HepG2 (cell line): ENCODE data around the gene TOE1. TPM values are rescaled to one million over a fixed set of nuclear protein-coding genes. Genes with fewer than 3 reads are reported as not detected.
A peak's percentile ranks its signal among the peaks of the same experiment; 100 is the strongest.

Source experiments
- ATF4 ChIP-seq, 2 experiments: fragments of 450-650 bp in 1 of 2; sonication (generic) in 1 of 2; formaldehyde crosslinking; IDR thresholded peaks; 2 replicates each; pipeline versions ENCODE4 v1.5.0 to v1.8.0; 2020 to 2022; ENCODE audit warnings: mild to moderate bottlenecking in 1 of 2, missing genetic modification reagents in 1 of 2
- E2F2 ChIP-seq: sonication (generic); formaldehyde crosslinking; IDR thresholded peaks from 2 replicates; pipeline ENCODE4 v1.4.0; 2020; ENCODE audit warnings: missing genetic modification reagents, borderline replicate concordance
- EED ChIP-seq: sonication (generic); formaldehyde crosslinking; IDR thresholded peaks from 2 replicates; pipeline ENCODE4 v1.5.0; 2020; ENCODE audit warnings: mild to moderate bottlenecking, missing genetic modification reagents
- FOXA3 ChIP-seq: IDR thresholded peaks from 2 replicates; pipeline ENCODE4 v1.6.1; 2016; ENCODE audit warnings: missing genetic modification reagents, missing compliant biosample characterization
- IRF1 ChIP-seq: sonication (generic); formaldehyde crosslinking; IDR thresholded peaks from 2 replicates; pipeline ENCODE4 v1.4.0; 2020; ENCODE audit warnings: low read depth, mild to moderate bottlenecking, missing genetic modification reagents
- KLF16 ChIP-seq, 2 experiments: sonication (generic) in 1 of 2; formaldehyde crosslinking in 1 of 2; IDR thresholded peaks; 2 replicates each; pipeline versions ENCODE4 v1.6.1 to v1.8.0; 2016 to 2023; ENCODE audit warnings: missing genetic modification reagents in 2 of 2, missing compliant biosample characterization in 1 of 2
- NFYB ChIP-seq: sonication (generic); formaldehyde crosslinking; IDR thresholded peaks from 2 replicates; pipeline ENCODE4 v1.4.0; 2020; ENCODE audit warnings: missing genetic modification reagents
- NR0B2 ChIP-seq: sonication (generic); formaldehyde crosslinking; IDR thresholded peaks from 2 replicates; pipeline ENCODE4 v1.4.0; 2020; ENCODE audit warnings: mild to moderate bottlenecking, missing genetic modification reagents
- PAF1 ChIP-seq: IDR thresholded peaks from 2 replicates; pipeline ENCODE4 v1.6.1; 2016; ENCODE audit warnings: missing genetic modification reagents, missing compliant biosample characterization
- POLR2AphosphoS2 ChIP-seq: IDR thresholded peaks from 2 replicates; pipeline ENCODE4 v1.6.1; 2011; ENCODE audit warnings: low read depth, low read length, improper control_type of control experiment
- RELA ChIP-seq: sonication (generic); formaldehyde crosslinking; IDR thresholded peaks from 2 replicates; pipeline ENCODE4 v1.4.0; 2020; ENCODE audit warnings: missing genetic modification reagents
- SETDB1 ChIP-seq: sonication (generic); formaldehyde crosslinking; IDR thresholded peaks from 2 replicates; pipeline ENCODE4 v1.5.1; 2020; ENCODE audit warnings: missing genetic modification reagents, mild to moderate bottlenecking, borderline replicate concordance
- SOX5 ChIP-seq: IDR thresholded peaks from 2 replicates; pipeline ENCODE4 v1.6.1; 2016; ENCODE audit warnings: borderline replicate concordance
- ZBTB1 ChIP-seq: sonication (generic); formaldehyde crosslinking; IDR thresholded peaks from 2 replicates; pipeline ENCODE4 v1.4.0; 2020; ENCODE audit warnings: missing genetic modification reagents, borderline replicate concordance
- ZBTB42 ChIP-seq: sonication (generic); formaldehyde crosslinking; IDR thresholded peaks from 2 replicates; pipeline ENCODE4 v1.5.0; 2020; ENCODE audit warnings: mild to moderate bottlenecking, missing genetic modification reagents
- ZBTB49 ChIP-seq: sonication (generic); formaldehyde crosslinking; IDR thresholded peaks from 2 replicates; pipeline ENCODE4 v1.4.0; 2020; ENCODE audit warnings: missing genetic modification reagents, borderline replicate concordance
- ZKSCAN8 ChIP-seq: IDR thresholded peaks from 2 replicates; pipeline ENCODE4 v1.6.1; 2016; ENCODE audit warnings: borderline replicate concordance, missing genetic modification reagents, missing compliant biosample characterization
- ZNF234 ChIP-seq: sonication (generic); formaldehyde crosslinking; conservative IDR thresholded peaks from 2 replicates; pipeline ENCODE4 v1.5.1; 2020; ENCODE audit warnings: mild to moderate bottlenecking, missing genetic modification reagents
- ZNF382 ChIP-seq: sonication (generic); formaldehyde crosslinking; IDR thresholded peaks from 2 replicates; pipeline ENCODE4 v1.5.0; 2020; ENCODE audit warnings: missing genetic modification reagents, mild to moderate bottlenecking, borderline replicate concordance
- ZNF567 ChIP-seq: sonication (generic); formaldehyde crosslinking; IDR thresholded peaks from 2 replicates; pipeline ENCODE4 v1.8.1; 2023; ENCODE audit warnings: mild to moderate bottlenecking, missing genetic modification reagents, borderline replicate concordance
- ZNF577 ChIP-seq: sonication (generic); formaldehyde crosslinking; IDR thresholded peaks from 2 replicates; pipeline ENCODE4 v1.4.0; 2020; ENCODE audit warnings: mild to moderate bottlenecking, low read depth, missing genetic modification reagents, borderline replicate concordance
- ZNF589 ChIP-seq: sonication (generic); formaldehyde crosslinking; conservative IDR thresholded peaks from 2 replicates; pipeline ENCODE4 v1.8.0; 2022; ENCODE audit warnings: mild to moderate bottlenecking, moderate library complexity, missing genetic modification reagents
- ZSCAN25 ChIP-seq: sonication (generic); formaldehyde crosslinking; IDR thresholded peaks from 2 replicates; pipeline ENCODE4 v1.8.0; 2022; ENCODE audit warnings: mild to moderate bottlenecking, missing genetic modification reagents
- polyA plus RNA-seq, 8 experiments: library from polyadenylated mRNA; depleted of rRNA in 3 of 8; stranded (reverse) in 7 of 8; unstranded in 1 of 8; fragments of >200 nt; fragmentation: Illumina TruSeq in 4 of 8; extraction: Trizol in 4 of 8; gene quantifications; 2 replicates each; pipeline versions ENCODE4 v1.2.1 to v1.2.3, GENCODE V29; 2011 to 2016; ENCODE audit warnings: low read depth in 4 of 8, missing spikeins in 1 of 8, mixed read lengths in 1 of 8; ENCODE audit not compliant: insufficient read depth in 1 of 8
- total RNA-seq, 5 experiments: library from RNA; depleted of rRNA; stranded (reverse); fragments of >200 nt; fragmentation: Illumina TruSeq; extraction: Trizol; gene quantifications; 2 replicates each; pipeline ENCODE4 v1.2.3, GENCODE V29; 2016; ENCODE audit warnings: low read depth in 1 of 5

The TOE1 gene
- total and polyA plus RNA-seq, 2 of the 13 experiments (the other 11 are each of a cell fraction or from before 2014, with no cell fraction given) = 14.1 to 19.0 TPM

GRCh38 chr1:45303520-45304310 is 36.3 kb upstream of the TOE1 start (continued):
- TF ChIP-seq ZBTB49 (no peak), FOXA3 (peak; percentile 70), EED (CRISPR knock-in tag) (peak; percentile 71; the same call in 1 of the 2 replicates), ZSCAN25 (CRISPR knock-in tag) (peak; percentile 71), ZNF589 (CRISPR knock-in tag) (no peak; the same call in 1 of the 2 replicates), ZKSCAN8 (CRISPR knock-in tag) (peak; percentile 60; the same call in 1 of the 2 replicates), IRF1 (CRISPR knock-in tag) (no peak), KLF16 (CRISPR knock-in tag; IDR thresholded peaks at IDR 0.05) (peak in 1 of 2 experiments; percentile 79; a peak in 2 of 4 replicates), ZNF577 (CRISPR knock-in tag) (no peak), POLR2AphosphoS2 (no peak), ZNF382 (CRISPR knock-in tag) (no peak), SOX5 (CRISPR knock-in tag) (peak; percentile 32; the same call in 1 of the 2 replicates), ZBTB1 (CRISPR knock-in tag) (no peak), PAF1 (CRISPR knock-in tag) (no peak), ATF4 (CRISPR knock-in tag; IDR thresholded peaks at IDR 0.05) (0 out of 4 replicates have a peak, but pooled peaks of 1 of the 2 experiments have one; percentile 43), E2F2 (no peak), ZNF567 (no peak), ZBTB42 (CRISPR knock-in tag) (no peak), RELA (0 out of 2 replicates have a peak, but pooled peaks have one; percentile 40), NR0B2 (CRISPR knock-in tag) (peak; percentile 76; the same call in 1 of the 2 replicates), NFYB (no peak), SETDB1 (no peak), ZNF234 (CRISPR knock-in tag) (no peak)
